Ectodermal cell (in vitro differentiated cells): ENCODE data around the gene DOCK8.

Experiments used
- H3K27ac ChIP-seq: 2 replicates; pipeline ENCODE4 v1.7.0; 2013; ENCODE audit warnings: mild to moderate bottlenecking, low read depth, low read length; ENCODE audit not compliant: insufficient read depth, poor library complexity, severe bottlenecking
- H3K27me3 ChIP-seq: 2 replicates; pipeline ENCODE4 v1.7.0; 2013; ENCODE audit warnings: mild to moderate bottlenecking, low read length; ENCODE audit not compliant: insufficient read depth, control insufficient read depth, poor library complexity, severe bottlenecking
- H3K36me3 ChIP-seq: one replicate; pipeline ENCODE4 v1.7.0; 2013; ENCODE audit warnings: low read length; ENCODE audit not compliant: control insufficient read depth, insufficient read depth
- H3K4me1 ChIP-seq: one replicate; pipeline ENCODE4 v1.7.0; 2013; ENCODE audit warnings: low read length; ENCODE audit not compliant: control insufficient read depth, insufficient read depth
- H3K4me3 ChIP-seq: 2 replicates; pipeline ENCODE4 v1.7.0; 2013; ENCODE audit warnings: low read depth, low read length, control low read depth; ENCODE audit not compliant: insufficient read depth
- H3K9me3 ChIP-seq: 2 replicates; pipeline ENCODE4 v1.7.0; 2013; ENCODE audit warnings: mild to moderate bottlenecking, low read length, moderate library complexity; ENCODE audit not compliant: control insufficient read depth
- WGBS, 2 experiments: methylation state at CpG; one replicate each; pipeline ENCODE4 v1.1.7; 2013; ENCODE audit warnings: missing lambda C conversion rate in 2 of 2; 5-methylcytosine and 5-hydroxymethylcytosine counted together

Gene DOCK8

GRCh38 chr9:335373-335772 lies 120.7 kb downstream of the DOCK8 start:
- Histone ChIP-seq H3K27ac (no peak overlapping the region), H3K9me3 (no peaks in the 10 kb centered on the region), H3K4me3 (no peak overlapping the region), H3K4me1 (no peaks in the 10 kb centered on the region), H3K36me3 (no peaks in the 10 kb centered on the region), H3K27me3 (no peaks in the 10 kb centered on the region)
- WGBS, 2 experiments, result 90 to 100% methylated on average over 1 to 2 of the region's 2 CpGs

GRCh38 chr9:336039-336438 lies 121.4 kb downstream of the DOCK8 start:
- Histone ChIP-seq H3K9me3 (no peaks in the 10 kb centered on the region), H3K4me1 (no peaks in the 10 kb centered on the region), H3K27ac (no peak overlapping the region), H3K4me3 (no peak overlapping the region), H3K36me3 (no peaks in the 10 kb centered on the region), H3K27me3 (no peaks in the 10 kb centered on the region)
- 80 to 90% methylated on average over 2 of the region's 2 CpGs for WGBS, 2 experiments

GRCh38 chr9:338602-339001 lies 123.9 kb downstream of the DOCK8 start:
- H3K27me3 ChIP-seq, result no peaks in the 10 kb centered on the region
- 94 to 95% methylated on average over 6 of the region's 6 CpGs for WGBS, 2 experiments
- no peaks in the 10 kb centered on the region for H3K36me3 ChIP-seq
- H3K4me1 ChIP-seq, result no peaks in the 10 kb centered on the region
- no peaks in the 10 kb centered on the region for H3K9me3 ChIP-seq
- H3K4me3 ChIP-seq, result no peak overlapping the region
- H3K27ac ChIP-seq, result no peak overlapping the region

- Histone ChIP-seq H3K36me3 (no peaks in the 10 kb centered on the region), H3K27ac (no peak overlapping the region), H3K27me3 (no peaks in the 10 kb centered on the region), H3K4me1 (no peaks in the 10 kb centered on the region), H3K4me3 (no peak overlapping the region), H3K9me3 (no peaks in the 10 kb centered on the region)
- WGBS, 2 experiments, result 89 to 93% methylated on average over 8 of the region's 9 CpGs
These were observed 127.2 kb downstream of the DOCK8 start for GRCh38 chr9:341634-342421.

GRCh38 chr9:343773-344172 lies 129.1 kb downstream of the DOCK8 start:
- no peak overlapping the region for H3K4me3 ChIP-seq
- H3K27me3 ChIP-seq, result no peaks in the 10 kb centered on the region
- WGBS, 2 experiments, result 88 to 90% methylated on average over 4 of the region's 4 CpGs
- H3K36me3 ChIP-seq, result no peaks in the 10 kb centered on the region
- H3K4me1 ChIP-seq, result no peaks in the 10 kb centered on the region
- no peaks in the 10 kb centered on the region for H3K9me3 ChIP-seq
- no peak overlapping the region for H3K27ac ChIP-seq

GRCh38 chr9:346111-346571 lies 131.5 kb downstream of the DOCK8 start:
- Histone ChIP-seq H3K36me3 (no peaks in the 10 kb centered on the region), H3K4me1 (no peaks in the 10 kb centered on the region), H3K9me3 (no peaks in the 10 kb centered on the region), H3K27me3 (no peaks in the 10 kb centered on the region), H3K4me3 (no peak overlapping the region), H3K27ac (no peak overlapping the region)
- 83 to 85% methylated on average over 8 of the region's 8 CpGs for WGBS, 2 experiments

- no peaks in the 10 kb centered on the region for H3K4me1 ChIP-seq
- WGBS, 2 experiments, result 60 to 63% methylated on average over 8 of the region's 9 CpGs
- no peaks in the 10 kb centered on the region for H3K36me3 ChIP-seq
- no peak overlapping the region for H3K27ac ChIP-seq
- no peaks in the 10 kb centered on the region for H3K9me3 ChIP-seq
- H3K27me3 ChIP-seq, result no peaks in the 10 kb centered on the region
- no peak overlapping the region for H3K4me3 ChIP-seq
These were observed 133.1 kb downstream of the DOCK8 start for GRCh38 chr9:347667-348292.

- H3K27me3 ChIP-seq, result no peaks in the 10 kb centered on the region
- H3K9me3 ChIP-seq, result no peaks in the 10 kb centered on the region
- no peak overlapping the region for H3K27ac ChIP-seq
- H3K36me3 ChIP-seq, result no peaks in the 10 kb centered on the region
- no peaks in the 10 kb centered on the region for H3K4me1 ChIP-seq
- WGBS, 2 experiments, result 95 to 96% methylated on average over 6 to 7 of the region's 7 CpGs
- H3K4me3 ChIP-seq, result no peak overlapping the region
These were observed 135.7 kb downstream of the DOCK8 start for GRCh38 chr9:350384-350783.

GRCh38 chr9:351916-352315 lies 137.3 kb downstream of the DOCK8 start:
- Histone ChIP-seq H3K4me1 (no peaks in the 10 kb centered on the region), H3K36me3 (no peaks in the 10 kb centered on the region), H3K4me3 (no peak overlapping the region), H3K9me3 (no peaks in the 10 kb centered on the region), H3K27me3 (no peaks in the 10 kb centered on the region), H3K27ac (no peak overlapping the region)
- WGBS, 2 experiments, result 90 to 93% methylated on average over 5 of the region's 5 CpGs

GRCh38 chr9:353077-353476 lies 138.4 kb downstream of the DOCK8 start:
- no peaks in the 10 kb centered on the region for H3K4me1 ChIP-seq
- H3K36me3 ChIP-seq, result no peaks in the 10 kb centered on the region
- H3K9me3 ChIP-seq, result no peaks in the 10 kb centered on the region
- no peaks in the 10 kb centered on the region for H3K27me3 ChIP-seq
- H3K27ac ChIP-seq, result no peak overlapping the region
- H3K4me3 ChIP-seq, result no peak overlapping the region
- 80% methylated on average over 1 of the region's 1 CpG; no CpG with 5 or more reads in 1 of the 2 experiments for whole genome bisulfite sequencing, 2 experiments
